Stomach (tissue), 4 donors: ENCODE measurements around the gene TLX3.
"Not testable (repeated sequence)": the region's sequence is repeated elsewhere in the genome, so short reads cannot be mapped to it uniquely, and the experiment has no call there.

Source experiments
- CTCF ChIP-seq, 7 experiments: fragments of 450-650 bp in 4 of 7; fragments of 200-600 bp in 3 of 7; sonication (generic) in 3 of 7; IDR thresholded peaks; one replicate each; pipeline ENCODE4 v1.5.1; 2016 to 2019; ENCODE audit warnings: antibody characterized with exemption in 7 of 7, control low read depth in 2 of 7, mild to moderate bottlenecking in 1 of 7
- EP300 ChIP-seq: sonication (generic); formaldehyde crosslinking; IDR thresholded peaks from one replicate; pipeline ENCODE4 v1.6.1; 2017; ENCODE audit warnings: antibody characterized with exemption
- POLR2A ChIP-seq, 4 donors: fragments of 450-650 bp; IDR thresholded peaks; one replicate each; pipeline ENCODE4 v1.6.1; 2016; ENCODE audit warnings: antibody characterized with exemption in 4 of 4, control low read depth in 2 of 4, mild to moderate bottlenecking in 1 of 4, moderate library complexity in 1 of 4
- POLR2AphosphoS5 ChIP-seq, 3 donors: sonication (generic); formaldehyde crosslinking; IDR thresholded peaks; one replicate each; pipeline ENCODE4 v1.6.1; 2016; ENCODE audit warnings: antibody characterized with exemption in 3 of 3

- TF ChIP-seq CTCF (IDR thresholded peaks at IDR 0.05); POLR2A (IDR thresholded peaks at IDR 0.05); POLR2AphosphoS5 (IDR thresholded peaks at IDR 0.05); EP300: not testable (repeated sequence)
Measured at GRCh38 chr5:171361151-171361550, 52.1 kb downstream of the TLX3 start.
